ENCODE measurements around the gene HPCAL1.

DNA sequence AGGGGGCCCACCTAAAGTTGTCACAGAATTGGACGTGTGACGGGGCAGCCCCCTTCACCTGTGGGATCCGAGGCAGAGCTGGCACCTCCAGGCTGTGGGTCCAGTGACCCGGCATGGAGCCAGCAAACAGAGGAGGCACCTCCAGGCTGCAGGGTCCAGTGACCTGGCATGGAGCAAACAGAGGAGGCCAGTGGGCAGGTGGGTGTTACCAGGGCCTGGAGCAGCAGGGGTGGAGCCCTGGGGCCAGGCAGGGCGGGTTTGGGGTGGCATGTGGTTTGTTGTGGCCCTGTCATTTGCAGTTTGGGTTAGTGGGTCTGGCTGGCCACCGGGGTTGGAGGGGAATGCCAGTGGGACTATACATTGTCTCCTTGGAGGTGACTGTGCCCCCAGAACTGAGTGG is 68.2 kb downstream of the HPCAL1 start:
- TF ChIP-seq, protein P1, sequence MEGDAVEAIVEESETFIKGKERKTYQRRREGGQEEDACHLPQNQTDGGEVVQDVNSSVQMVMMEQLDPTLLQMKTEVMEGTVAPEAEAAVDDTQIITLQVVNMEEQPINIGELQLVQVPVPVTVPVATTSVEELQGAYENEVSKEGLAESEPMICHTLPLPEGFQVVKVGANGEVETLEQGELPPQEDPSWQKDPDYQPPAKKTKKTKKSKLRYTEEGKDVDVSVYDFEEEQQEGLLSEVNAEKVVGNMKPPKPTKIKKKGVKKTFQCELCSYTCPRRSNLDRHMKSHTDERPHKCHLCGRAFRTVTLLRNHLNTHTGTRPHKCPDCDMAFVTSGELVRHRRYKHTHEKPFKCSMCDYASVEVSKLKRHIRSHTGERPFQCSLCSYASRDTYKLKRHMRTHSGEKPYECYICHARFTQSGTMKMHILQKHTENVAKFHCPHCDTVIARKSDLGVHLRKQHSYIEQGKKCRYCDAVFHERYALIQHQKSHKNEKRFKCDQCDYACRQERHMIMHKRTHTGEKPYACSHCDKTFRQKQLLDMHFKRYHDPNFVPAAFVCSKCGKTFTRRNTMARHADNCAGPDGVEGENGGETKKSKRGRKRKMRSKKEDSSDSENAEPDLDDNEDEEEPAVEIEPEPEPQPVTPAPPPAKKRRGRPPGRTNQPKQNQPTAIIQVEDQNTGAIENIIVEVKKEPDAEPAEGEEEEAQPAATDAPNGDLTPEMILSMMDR (IDR thresholded peaks at IDR 0.05; ENCODE audit: insufficient read depth, low read length, poor library complexity, severe bottlenecking), result no peak
- TF ChIP-seq EZH2phosphoT487 (conservative IDR thresholded peaks at IDR 0.05; ENCODE audit: low read length), result no peak

Measured in SU-DHL-6 (cell line).